Heart left ventricle (tissue), 16 donors: ENCODE data around the gene HAUS7. TPM values are rescaled to one million over a fixed set of nuclear protein-coding genes. Genes with fewer than 3 reads are reported as not detected.

Experiments
- ATAC-seq, 4 donors: fragments of 200-7000 bp; cut with Tn5 transposase; one replicate each; pipeline ENCODE4 v1.9.1; 2020 to 2022; ENCODE audit warnings: moderate library complexity in 4 of 4, mild to moderate bottlenecking in 3 of 4, moderate number of reproducible peaks in 1 of 4
- DNase-seq, 5 donors: peaks; one replicate each; pipeline ENCODE4 v3.0.0-alpha.2; 2020
- H3K27ac ChIP-seq, 12 donors: fragments of 200-600 bp; sonication (generic) in 4 of 12; one replicate each; pipeline versions ENCODE4 v1.5.0 to v1.8.0; 2016 to 2022; ENCODE audit warnings: mild to moderate bottlenecking in 2 of 12
- H3K27me3 ChIP-seq, 9 donors: fragments of 200-600 bp; sonication (generic) in 2 of 9; one replicate each; pipeline versions ENCODE4 v1.5.1 to v1.8.0; 2016 to 2022; ENCODE audit warnings: mild to moderate bottlenecking in 3 of 9
- H3K36me3 ChIP-seq, 9 donors: fragments of 200-600 bp; sonication (generic) in 2 of 9; one replicate each; pipeline versions ENCODE4 v1.5.0 to v1.8.0; 2018 to 2022; ENCODE audit warnings: mild to moderate bottlenecking in 2 of 9
- H3K4me1 ChIP-seq, 12 donors: fragments of 200-600 bp; sonication (generic) in 4 of 12; one replicate each; pipeline versions ENCODE4 v1.5.0 to v1.8.0; 2016 to 2022; ENCODE audit warnings: mild to moderate bottlenecking in 3 of 12
- H3K4me3 ChIP-seq, 12 donors: fragments of 200-600 bp; sonication (generic) in 4 of 12; one replicate each; pipeline versions ENCODE4 v1.5.0 to v1.8.0; 2017 to 2022; ENCODE audit warnings: mild to moderate bottlenecking in 9 of 12, moderate library complexity in 4 of 12
- H3K9me3 ChIP-seq, 12 donors: fragments of 200-600 bp; sonication (generic) in 4 of 12; one replicate each; pipeline versions ENCODE4 v1.5.0 to v1.8.0; 2016 to 2022; ENCODE audit warnings: mild to moderate bottlenecking in 1 of 12
- CTCF ChIP-seq, 12 donors: fragments of 200-600 bp; sonication (generic) in 4 of 12; IDR thresholded peaks; one replicate each; pipeline versions ENCODE4 v1.5.0 to v1.8.0; 2018 to 2022; ENCODE audit warnings: antibody characterized with exemption in 12 of 12, mild to moderate bottlenecking in 5 of 12
- POLR2A ChIP-seq, 2 donors: fragments of 450-650 bp; IDR thresholded peaks; one replicate each; pipeline ENCODE4 v1.6.1; 2017; ENCODE audit warnings: antibody characterized with exemption in 2 of 2, mild to moderate bottlenecking in 2 of 2, moderate library complexity in 2 of 2
- WGBS, 4 donors: extraction: QIAGEN DNeasy Blood & Tissue Kit in 2 of 4; methylation state at CpG; one replicate each; pipeline versions ENCODE4 v1.1.5 to v1.1.7; 2013 to 2018; 5-methylcytosine and 5-hydroxymethylcytosine counted together
- intact Hi-C, 10 donors: fragments of 100-400 bp; cut with DNase I; formaldehyde crosslinking; loops; one replicate each; pipeline versions ENCODE4 v1.11.1 to v1.14.2; 2022
- polyA plus RNA-seq, 2 donors: library from polyadenylated mRNA; stranded (reverse); fragments of 200-250 nt; gene quantifications; one replicate each; pipeline ENCODE4 v1.2.3, GENCODE V29; 2013
- total RNA-seq, 9 donors: library from RNA; depleted of rRNA in 2 of 9; stranded (reverse); fragments of >200 nt in 2 of 9; fragmentation: NEBNext Ultra II Directional in 3 of 9; extraction: Animal tissue kit (Norgen Biotek cat#: 25700) in 3 of 9; gene quantifications; one replicate each; pipeline versions ENCODE4 v1.1.0 to v1.2.4, GENCODE V29; 2016 to 2023
- donor health status: ischemic (EF 13 %, LVEDD 7.1; RV severe dilation, severe dysfunction).
- donor health status: healthy with polysubstance abuse.
- donor health status: DM: no; HTN: yes; CAD: no.
- donor health status: DM: no; HTN: no; CAD: no.
- donor health status: ischemic (EF 25% LVEDD 6.9; RV normal size, moderate dysfunction).
- donor health status: ischemic (EF 25% LVEDD 5.7; RV mildly dilated, moderate dysfunction).
- donor health status: healthy.
- donor health status: DM: yes; HTN: yes; CAD: no.
- donor health status: ischemic (EF 35%, LVEDD 5.7; RV mildly dilated, moderate dysfunction).
- donor health status: nonischemic (EF 11% LVEDD 7.7; RV severe dilation, severe dysfunction).
- donor health status: DM: yes; HTN: yes; CAD: no.
- donor health status: PGD.
- donor health status: ischemic (EF 29% LVEDD 5.4; RV normal size, mild dysfunction).
- donor health status: nonischemic (EF 23%, LVEDD 6.1; RV moderate dilation, normal function).

HAUS7 gene
- total and polyA plus RNA-seq, 11 donors = 15.3 to 28.2 (median 20.2) TPM

- H3K36me3 ChIP-seq = no peaks in the 10 kb centered on the region
- intact Hi-C loops = loop anchor here in 2 of 10 donors (10.0 kb wide), 2 partner anchors 45 to 535 kb away; no protein-coding TSS in a partner anchor
- DNase-seq (no peak), ATAC-seq (peak; percentile 19 to 35 (median 28))
- peaks cover 0 to 14% (median 0%) of the 10 kb centered on the region in 9 donors for H3K27me3 ChIP-seq
- H3K27ac ChIP-seq = peak overlapping the region in 3 of 12 donors; percentile 15 to 24 (median 22)
- H3K4me3 ChIP-seq = peak overlapping the region in 6 of 12 donors; percentile 24 to 42 (median 41)
- no peaks in the 10 kb centered on the region for H3K9me3 ChIP-seq
- H3K4me1 ChIP-seq = peaks cover 0 to 7% (median 0%) of the 10 kb centered on the region in 12 donors
- TF ChIP-seq POLR2A (IDR thresholded peaks at IDR 0.05) (no peak), CTCF (IDR thresholded peaks at IDR 0.05) (no peak)
- WGBS, 4 donors = 55 to 90% (median 62%) methylated on average over 4 to 17 of the region's 17 CpGs
These were observed 29.5 kb upstream of the HAUS7 start for GRCh38 chrX:153499876-153500275.

- H3K27ac ChIP-seq = peak overlapping the region in 2 of 12 donors; percentile 15 to 22
- DNase-seq (no peak), ATAC-seq (no peak)
- H3K9me3 ChIP-seq = no peaks in the 10 kb centered on the region
- H3K27me3 ChIP-seq = peaks cover 0 to 14% (median 0%) of the 10 kb centered on the region in 9 donors
- H3K36me3 ChIP-seq = no peaks in the 10 kb centered on the region
- peaks cover 0 to 7% (median 0%) of the 10 kb centered on the region in 12 donors for H3K4me1 ChIP-seq
- H3K4me3 ChIP-seq = peak overlapping the region in 6 of 12 donors; percentile 24 to 42 (median 41)
- intact Hi-C loops = no loop called here
- TF ChIP-seq CTCF (IDR thresholded peaks at IDR 0.05) = no peak
- WGBS, 4 donors = 63 to 97% (median 73%) methylated on average over 4 to 15 of the region's 15 CpGs
These were observed 29.0 kb upstream of the HAUS7 start for GRCh38 chrX:153499341-153499740.

- H3K27me3 ChIP-seq = peaks cover 0 to 14% (median 0%) of the 10 kb centered on the region in 9 donors
- TF ChIP-seq POLR2A (IDR thresholded peaks at IDR 0.05) (no peak), CTCF (IDR thresholded peaks at IDR 0.05) (no peak)
- intact Hi-C loops = no loop called here
- peak overlapping the region in 6 of 12 donors; percentile 24 to 42 (median 41) for H3K4me3 ChIP-seq
- WGBS, 4 donors = 74 to 85% (median 78%) methylated on average over 5 to 7 of the region's 7 CpGs
- no peak for ATAC-seq
- no peak for DNase-seq
- no peaks in the 10 kb centered on the region for H3K36me3 ChIP-seq
- H3K9me3 ChIP-seq = no peaks in the 10 kb centered on the region
- peak overlapping the region in 1 of 12 donors; percentile 54 for H3K27ac ChIP-seq
- H3K4me1 ChIP-seq = peaks cover 0 to 10% (median 0%) of the 10 kb centered on the region in 12 donors
These were observed 28.1 kb upstream of the HAUS7 start for GRCh38 chrX:153498453-153498852.

- no peak for TF ChIP-seq POLR2A (IDR thresholded peaks at IDR 0.05)
- TF ChIP-seq CTCF (IDR thresholded peaks at IDR 0.05) = no peak
- intact Hi-C loops = no loop called here
- ATAC-seq (no peak), DNase-seq (no peak)
- H3K27ac ChIP-seq = peak overlapping the region in 8 of 12 donors; percentile 23 to 87 (median 56)
- H3K4me1 ChIP-seq = peaks cover 0 to 15% (median 0%) of the 10 kb centered on the region in 12 donors
- WGBS, 4 donors = 44 to 53% (median 48%) methylated on average over 8 of the region's 8 CpGs
- no peaks in the 10 kb centered on the region for H3K36me3 ChIP-seq
- H3K27me3 ChIP-seq = peaks cover 0 to 14% (median 0%) of the 10 kb centered on the region in 9 donors
- H3K9me3 ChIP-seq = no peaks in the 10 kb centered on the region
- H3K4me3 ChIP-seq = peak overlapping the region in 11 of 12 donors; percentile 38 to 66 (median 51)
These were observed 26.2 kb upstream of the HAUS7 start for GRCh38 chrX:153496590-153496959.
